ENCODE measurements around the gene APC2. TPM values are rescaled to one million over a fixed set of nuclear protein-coding genes. Genes with fewer than 3 reads are reported as not detected.

APC2 gene
- polyA plus RNA-seq, 1 experiment, result 0.07 TPM

DNA sequence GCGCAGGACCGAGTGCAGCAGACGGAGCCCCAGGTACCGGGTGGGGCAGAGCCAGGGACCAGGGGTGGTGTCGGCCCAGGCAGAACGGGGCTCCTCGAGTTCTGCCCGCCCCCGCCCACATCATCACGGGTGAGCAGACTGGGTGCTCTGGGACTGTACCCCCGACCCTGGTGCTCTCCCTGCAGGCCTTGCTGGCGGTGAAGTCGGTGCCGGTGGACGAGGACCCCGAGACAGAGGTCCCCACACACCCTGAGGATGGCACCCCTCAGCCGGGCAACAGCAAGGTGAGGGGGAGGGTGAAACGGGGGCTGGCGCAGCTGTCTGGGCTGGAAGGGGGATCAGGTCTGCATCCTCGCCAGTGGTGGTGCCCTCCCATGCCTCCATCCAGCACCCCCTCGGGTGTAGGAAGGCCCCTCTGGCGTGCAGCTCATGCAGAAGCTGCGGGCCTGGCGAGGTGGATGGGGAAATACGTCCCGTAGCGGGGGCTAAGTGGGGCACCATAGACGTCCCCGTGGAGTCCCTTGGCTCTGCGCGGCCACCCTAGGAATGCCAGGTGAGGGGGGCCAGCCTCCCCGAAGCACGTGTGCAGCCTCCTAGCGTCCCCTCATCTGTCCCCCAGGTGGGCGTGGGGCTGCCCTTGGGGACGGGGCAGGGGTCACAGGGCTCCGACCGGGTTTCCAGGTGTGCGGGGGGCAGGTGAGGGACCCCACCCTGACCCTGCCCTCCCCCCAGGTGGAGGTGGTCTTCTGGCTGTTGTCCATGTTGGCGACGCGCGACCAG, 6.4 kb downstream of the APC2 start:
- no peak for DNase-seq (ENCODE audit: low read depth)
- TF ChIP-seq, protein P1, sequence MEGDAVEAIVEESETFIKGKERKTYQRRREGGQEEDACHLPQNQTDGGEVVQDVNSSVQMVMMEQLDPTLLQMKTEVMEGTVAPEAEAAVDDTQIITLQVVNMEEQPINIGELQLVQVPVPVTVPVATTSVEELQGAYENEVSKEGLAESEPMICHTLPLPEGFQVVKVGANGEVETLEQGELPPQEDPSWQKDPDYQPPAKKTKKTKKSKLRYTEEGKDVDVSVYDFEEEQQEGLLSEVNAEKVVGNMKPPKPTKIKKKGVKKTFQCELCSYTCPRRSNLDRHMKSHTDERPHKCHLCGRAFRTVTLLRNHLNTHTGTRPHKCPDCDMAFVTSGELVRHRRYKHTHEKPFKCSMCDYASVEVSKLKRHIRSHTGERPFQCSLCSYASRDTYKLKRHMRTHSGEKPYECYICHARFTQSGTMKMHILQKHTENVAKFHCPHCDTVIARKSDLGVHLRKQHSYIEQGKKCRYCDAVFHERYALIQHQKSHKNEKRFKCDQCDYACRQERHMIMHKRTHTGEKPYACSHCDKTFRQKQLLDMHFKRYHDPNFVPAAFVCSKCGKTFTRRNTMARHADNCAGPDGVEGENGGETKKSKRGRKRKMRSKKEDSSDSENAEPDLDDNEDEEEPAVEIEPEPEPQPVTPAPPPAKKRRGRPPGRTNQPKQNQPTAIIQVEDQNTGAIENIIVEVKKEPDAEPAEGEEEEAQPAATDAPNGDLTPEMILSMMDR (IDR thresholded peaks at IDR 0.05; ENCODE audit: insufficient read depth, low read depth, low read length), result no peak
- CTCF ChIA-PET, result interaction anchor here (0.6 to 2.2 kb wide), 8 partner anchors 9 to 321 kb away, joined by 3 to 9 read pairs (median 4); no protein-coding TSS in a partner anchor
- Histone ChIP-seq H3K4me3 (ENCODE audit: low read depth, low read length) (no peak overlapping the region), H3K36me3 (ENCODE audit: control insufficient read depth, insufficient read depth, low read length) (peaks cover 6% of the 10 kb centered on the region; the same call in 1 of the 2 replicates), H3K27me3 (ENCODE audit: control insufficient read depth, insufficient read depth, low read length) (peaks cover 22% of the 10 kb centered on the region)
- POLR2A ChIA-PET, result no interaction called here

- peaks cover 6% of the 10 kb centered on the region; the same call in 1 of the 2 replicates for H3K36me3 ChIP-seq (ENCODE audit: control insufficient read depth, insufficient read depth, low read length)
- ChIA-PET POLR2A (no interaction called here), CTCF (interaction anchor here (2.2 kb wide), 1 partner anchor 12 kb away, joined by 7 read pairs; no protein-coding TSS in a partner anchor)
- TF ChIP-seq, protein P1 (IDR thresholded peaks at IDR 0.05; ENCODE audit: insufficient read depth, low read depth, low read length), result no peak
- DNase-seq (ENCODE audit: low read depth), result no peak
- H3K4me3 ChIP-seq (ENCODE audit: low read depth, low read length), result no peak overlapping the region
- peaks cover 16% of the 10 kb centered on the region for H3K27me3 ChIP-seq (ENCODE audit: control insufficient read depth, insufficient read depth, low read length)
Measured at GRCh38 chr19:1457031-1457739, 7.3 kb downstream of the APC2 start.

DNA sequence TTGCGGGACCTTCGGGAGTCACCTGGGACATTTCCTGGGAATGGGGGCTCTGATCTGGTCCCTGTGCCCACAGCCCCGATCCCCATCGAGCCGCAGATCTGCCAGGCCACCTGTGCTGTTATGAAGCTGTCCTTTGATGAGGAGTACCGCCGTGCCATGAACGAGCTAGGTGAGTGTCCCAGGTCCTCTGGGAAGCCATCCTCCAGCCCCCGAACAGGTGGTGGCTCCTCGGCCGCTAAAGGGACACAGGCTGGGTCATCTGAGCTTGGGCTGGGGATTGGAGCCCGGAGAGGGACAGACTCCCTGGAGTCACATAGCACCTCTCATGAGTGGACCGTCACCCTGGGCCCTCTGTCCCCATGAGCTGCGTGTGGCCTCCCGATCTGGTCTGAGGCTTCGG, 8.0 kb downstream of the APC2 start:
- TF ChIP-seq, protein P1 (IDR thresholded peaks at IDR 0.05; ENCODE audit: insufficient read depth, low read depth, low read length), result no peak
- Histone ChIP-seq H3K27me3 (ENCODE audit: control insufficient read depth, insufficient read depth, low read length) (peaks cover 12% of the 10 kb centered on the region), H3K36me3 (ENCODE audit: control insufficient read depth, insufficient read depth, low read length) (peaks cover 6% of the 10 kb centered on the region; the same call in 1 of the 2 replicates), H3K4me3 (ENCODE audit: low read depth, low read length) (no peak overlapping the region)
- DNase-seq (ENCODE audit: low read depth), result no peak
- POLR2A ChIA-PET, result no interaction called here
- CTCF ChIA-PET, result interaction anchor here (1.8 to 2.2 kb wide), 2 partner anchors 10 to 13 kb away, joined by 5 to 7 read pairs; no protein-coding TSS in a partner anchor

- Histone ChIP-seq H3K4me3 (ENCODE audit: low read depth, low read length) (no peak overlapping the region), H3K27me3 (ENCODE audit: control insufficient read depth, insufficient read depth, low read length) (peaks cover 12% of the 10 kb centered on the region), H3K36me3 (ENCODE audit: control insufficient read depth, insufficient read depth, low read length) (peaks cover 6% of the 10 kb centered on the region; the same call in 1 of the 2 replicates)
- ChIA-PET CTCF (interaction anchor here (1.2 to 1.8 kb wide), 2 partner anchors 8 to 10 kb away, joined by 4 to 5 read pairs; no protein-coding TSS in a partner anchor), POLR2A (no interaction called here)
- TF ChIP-seq, protein P1 (IDR thresholded peaks at IDR 0.05; ENCODE audit: insufficient read depth, low read depth, low read length), result no peak
- DNase-seq (ENCODE audit: low read depth), result no peak
Measured at GRCh38 chr19:1459479-1459878, 9.6 kb downstream of the APC2 start.
